ENCODE data around the gene ERCC6L. TPM values are rescaled to one million over a fixed set of nuclear protein-coding genes. Genes with fewer than 3 reads are reported as not detected.

ERCC6L gene
- total RNA-seq, 1 experiment from 2014 or later = 19.8 TPM

GRCh38 chrX:72208126-72208800 is 30.6 kb downstream of the ERCC6L start (continued):
- TF ChIP-seq ZNF532 (CRISPR knock-in tag; IDR thresholded peaks at IDR 0.05; ENCODE audit: borderline replicate concordance) = no peak
- no peak for TF ChIP-seq CREM (CRISPR knock-in tag; IDR thresholded peaks at IDR 0.05)
- no peak for TF ChIP-seq CREB1 (CRISPR knock-in tag; IDR thresholded peaks at IDR 0.05)
- no peak for TF ChIP-seq ERG (CRISPR knock-in tag; IDR thresholded peaks at IDR 0.05)
- no peak for TF ChIP-seq ATF3 (CRISPR knock-in tag; conservative IDR thresholded peaks at IDR 0.05)
- TF ChIP-seq TP53 (CRISPR knock-in tag; IDR thresholded peaks at IDR 0.05) = no peak
- no peak for TF ChIP-seq USF1 (CRISPR knock-in tag; IDR thresholded peaks at IDR 0.05)
- TF ChIP-seq GABPB1 (CRISPR knock-in tag; IDR thresholded peaks at IDR 0.05) = no peak
- no peak for TF ChIP-seq TEAD1 (CRISPR knock-in tag; IDR thresholded peaks at IDR 0.05)

- H3K27me3 Mint-ChIP-seq (ENCODE audit: low read depth) = no peaks in the 10 kb centered on the region
- no peak overlapping the region for H3K4me3 Mint-ChIP-seq
- peaks cover 8% of the 10 kb centered on the region for H3K9me3 Mint-ChIP-seq
- DNase-seq (ENCODE audit: low spot score) (no peak), ATAC-seq (no peak)
- no peak overlapping the region for H3K27ac Mint-ChIP-seq
- H3K36me3 Mint-ChIP-seq = peaks cover 36% of the 10 kb centered on the region
- ChIA-PET POLR2A (no interaction called here), CTCF (no interaction called here)
- H3K4me1 Mint-ChIP-seq = peaks cover 12% of the 10 kb centered on the region
- TF ChIP-seq CTCF (IDR thresholded peaks at IDR 0.05) (no peak), ATF1 (CRISPR knock-in tag; IDR thresholded peaks at IDR 0.05) (no peak), ELF4 (CRISPR knock-in tag; IDR thresholded peaks at IDR 0.05; ENCODE audit: low read depth) (no peak), ESRRA (CRISPR knock-in tag; IDR thresholded peaks at IDR 0.05; ENCODE audit: borderline replicate concordance) (no peak), E2F1 (CRISPR knock-in tag; IDR thresholded peaks at IDR 0.05) (no peak)
These were observed 31.5 kb downstream of the ERCC6L start for GRCh38 chrX:72207366-72207765.
